IPS-15b (cell line): ENCODE data around the gene LSM14A.
"Not testable (repeated sequence)": the region's sequence is repeated elsewhere in the genome, so short reads cannot be mapped to it uniquely, and the experiment has no call there.

Experiments
- H3K27me3 ChIP-seq: one replicate; pipeline ENCODE4 v1.6.1; 2013; ENCODE audit warnings: low read length; ENCODE audit not compliant: control insufficient read depth, insufficient read depth
- H3K36me3 ChIP-seq: one replicate; pipeline ENCODE4 v1.6.1; 2013; ENCODE audit warnings: low read length; ENCODE audit not compliant: control insufficient read depth, insufficient read depth
- H3K4me1 ChIP-seq: one replicate; pipeline ENCODE4 v1.6.1; 2013; ENCODE audit warnings: mild to moderate bottlenecking, low read length; ENCODE audit not compliant: control insufficient read depth, insufficient read depth
- H3K4me3 ChIP-seq: one replicate; pipeline ENCODE4 v1.5.1; 2013; ENCODE audit warnings: low read depth, low read length
- H3K9ac ChIP-seq: one replicate; pipeline ENCODE4 v1.6.1; 2013; ENCODE audit warnings: low read depth, mild to moderate bottlenecking, low read length
- H3K9me3 ChIP-seq: one replicate; pipeline ENCODE4 v1.6.1; 2013; ENCODE audit warnings: mild to moderate bottlenecking, low read length; ENCODE audit not compliant: control insufficient read depth, insufficient read depth

Gene LSM14A

DNA sequence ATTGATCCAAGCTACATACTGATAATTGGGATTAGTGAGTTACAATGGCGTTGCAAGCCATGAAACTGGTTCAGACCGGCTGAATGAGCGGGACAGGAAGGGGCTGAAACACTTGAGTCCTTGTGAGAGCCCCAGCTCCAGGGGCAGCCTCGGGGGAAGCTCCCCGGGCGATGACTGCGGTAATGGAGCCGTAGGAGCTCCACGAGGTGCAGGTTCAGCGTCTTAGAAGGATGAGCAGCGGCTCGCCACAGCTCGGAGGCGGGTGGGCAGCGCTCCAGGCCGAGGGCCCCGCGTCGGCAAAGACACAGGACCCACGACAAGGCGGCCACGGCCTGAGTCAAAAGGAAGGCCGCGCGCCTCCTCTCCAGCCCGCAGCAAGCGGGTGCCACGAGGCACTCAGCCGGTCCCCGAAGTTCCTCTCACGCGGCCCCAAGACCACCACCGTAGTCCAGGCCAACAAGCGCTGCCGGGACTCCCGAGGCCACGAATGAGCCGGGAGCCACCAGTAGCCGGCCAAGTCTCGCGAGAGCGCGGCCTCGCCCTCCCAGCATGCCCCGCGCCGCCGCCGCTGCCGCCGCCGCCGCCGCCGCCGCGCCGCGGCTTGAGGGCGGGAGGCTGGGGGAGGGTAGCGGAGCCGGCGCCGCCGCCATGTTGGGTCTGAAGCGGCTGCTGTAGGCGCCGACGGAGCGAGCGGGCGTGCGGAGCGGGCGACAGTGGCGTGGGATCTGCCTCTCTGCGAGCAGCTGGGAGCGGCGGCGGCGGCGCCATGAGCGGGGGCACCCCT lies at the start of gene LSM14A:
LSM14A (plus strand) TSS at position 628 of the 784 bp plus-strand sequence; CDS start at position 767, 139 bp downstream.
- Histone ChIP-seq H3K9me3 (no peaks in the 10 kb centered on the region), H3K9ac (peak within 1 kb of the TSS; percentile 98), H3K36me3 (no peaks in the 10 kb centered on the region), H3K4me3 (peak within 1 kb of the TSS; percentile 94), H3K4me1 (peaks cover 7% of the 10 kb centered on the region), H3K27me3 (no peaks in the 10 kb centered on the region)

DNA sequence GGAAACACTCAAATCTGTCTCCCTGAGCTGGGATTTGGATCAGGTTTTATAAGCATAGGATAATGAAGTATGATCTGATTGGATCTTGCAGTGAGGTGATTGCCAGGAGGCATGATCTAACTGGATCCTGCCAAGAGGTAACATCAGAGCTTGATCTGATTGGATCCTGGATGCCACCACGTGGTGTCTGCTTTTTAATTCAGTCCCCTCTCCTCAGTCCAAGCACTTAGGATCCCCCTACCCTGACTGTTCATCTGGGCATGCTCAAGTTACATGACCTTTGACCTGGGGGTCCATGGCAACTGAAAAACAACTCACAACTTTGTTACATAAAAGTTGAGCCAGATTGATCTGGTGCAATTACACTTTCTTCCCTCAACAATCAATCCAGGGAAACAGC lies 47.5 kb upstream of the LSM14A start:
- Histone ChIP-seq H3K9ac (no peak overlapping the region), H3K36me3 (no peaks in the 10 kb centered on the region), H3K9me3 (no peaks in the 10 kb centered on the region), H3K4me3 (no peak overlapping the region), H3K27me3 (no peaks in the 10 kb centered on the region), H3K4me1 (no peaks in the 10 kb centered on the region)

DNA sequence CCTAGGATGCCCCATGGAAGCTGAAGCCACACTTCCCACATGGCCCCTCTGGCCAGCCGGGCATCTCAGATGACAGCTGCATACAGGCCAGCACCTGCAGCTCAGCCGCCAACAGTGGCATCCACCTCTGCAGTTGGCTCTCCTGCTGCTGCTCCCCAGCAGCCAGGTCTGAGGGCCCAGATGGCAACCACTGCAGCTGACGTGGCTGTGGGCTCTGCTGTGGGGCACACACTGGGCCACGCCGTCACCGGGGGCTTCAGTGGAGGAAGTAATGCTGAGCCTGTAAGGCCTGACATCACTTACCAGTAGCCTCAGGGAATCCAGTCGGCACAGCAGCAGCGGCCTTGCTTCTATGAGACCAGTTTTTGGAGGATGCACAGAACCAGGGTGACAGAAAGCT lies 45.3 kb upstream of the LSM14A start:
- Histone ChIP-seq H3K9ac (no peak overlapping the region), H3K4me1 (no peaks in the 10 kb centered on the region), H3K36me3 (no peaks in the 10 kb centered on the region), H3K9me3 (no peaks in the 10 kb centered on the region), H3K4me3 (no peak overlapping the region), H3K27me3 (no peaks in the 10 kb centered on the region)

GRCh38 chr19:34127684-34128189 lies 44.6 kb upstream of the LSM14A start:
- Histone ChIP-seq H3K9me3 (no peaks in the 10 kb centered on the region), H3K36me3 (no peaks in the 10 kb centered on the region), H3K4me1 (no peaks in the 10 kb centered on the region), H3K4me3 (no peak overlapping the region), H3K9ac (no peak overlapping the region), H3K27me3 (no peaks in the 10 kb centered on the region)

GRCh38 chr19:34128558-34129250 lies 43.6 kb upstream of the LSM14A start:
- H3K4me3 ChIP-seq, result no peak overlapping the region
- no peak overlapping the region for H3K9ac ChIP-seq
- H3K4me1 ChIP-seq, result no peaks in the 10 kb centered on the region
- H3K36me3 ChIP-seq, result no peaks in the 10 kb centered on the region
- H3K27me3 ChIP-seq, result no peaks in the 10 kb centered on the region
- H3K9me3 ChIP-seq, result no peaks in the 10 kb centered on the region

DNA sequence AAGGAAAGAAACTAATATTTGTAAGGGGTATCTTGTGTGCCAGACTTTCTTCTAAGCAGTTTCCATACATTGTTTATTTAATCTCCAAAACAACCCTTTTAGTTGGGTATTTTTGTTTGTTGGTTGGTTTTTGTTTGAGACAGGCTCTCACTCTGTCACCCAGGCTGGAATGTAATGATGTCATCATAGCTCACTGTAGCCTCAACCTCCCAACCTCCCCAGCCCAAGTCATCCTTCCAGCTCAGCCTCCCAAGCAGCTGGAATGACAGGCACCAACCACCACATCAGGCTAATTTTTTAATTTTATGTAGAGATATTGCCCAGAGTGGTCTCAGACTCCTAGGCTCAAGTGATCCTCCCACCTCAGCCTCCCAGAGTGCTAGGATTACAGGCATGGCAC lies 41.2 kb upstream of the LSM14A start:
- Histone ChIP-seq H3K9me3 (no peaks in the 10 kb centered on the region), H3K4me1 (no peaks in the 10 kb centered on the region), H3K36me3 (no peaks in the 10 kb centered on the region), H3K9ac (no peak overlapping the region), H3K27me3 (no peaks in the 10 kb centered on the region), H3K4me3 (no peak overlapping the region)

DNA sequence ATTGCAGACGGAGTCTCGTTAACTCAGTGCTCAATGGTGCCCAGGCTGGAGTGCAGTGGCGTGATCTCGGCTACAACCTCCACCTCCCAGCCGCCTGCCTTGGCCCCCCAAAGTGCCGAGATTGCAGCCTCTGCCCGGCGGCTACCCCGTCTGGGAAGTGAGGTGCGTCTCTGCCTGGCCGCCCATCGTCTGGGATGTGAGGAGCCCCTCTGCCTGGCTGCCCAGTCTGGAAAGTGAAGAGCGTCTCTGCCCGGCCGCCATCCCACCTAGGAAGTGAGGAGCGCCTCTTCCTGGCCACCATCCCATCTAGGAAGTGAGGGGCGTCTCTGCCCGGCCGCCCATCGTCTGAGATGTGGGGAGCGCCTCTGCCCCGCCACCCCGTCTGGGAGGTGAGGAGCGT lies 40.2 kb upstream of the LSM14A start:
- not testable (repeated sequence) for H3K9ac ChIP-seq, H3K4me1 ChIP-seq, H3K27me3 ChIP-seq, H3K9me3 ChIP-seq, H3K36me3 ChIP-seq, H3K4me3 ChIP-seq

- not testable (repeated sequence) for H3K4me3 ChIP-seq, H3K4me1 ChIP-seq, H3K36me3 ChIP-seq, H3K9me3 ChIP-seq, H3K27me3 ChIP-seq, H3K9ac ChIP-seq
Measured at GRCh38 chr19:34132706-34133105, 39.6 kb upstream of the LSM14A start.

GRCh38 chr19:34134190-34135053 lies 37.9 kb upstream of the LSM14A start:
- H3K9me3 ChIP-seq, result no peaks in the 10 kb centered on the region
- no peaks in the 10 kb centered on the region for H3K27me3 ChIP-seq
- H3K4me1 ChIP-seq, result no peaks in the 10 kb centered on the region
- peak overlapping the region; percentile 87 for H3K9ac ChIP-seq
- no peaks in the 10 kb centered on the region for H3K36me3 ChIP-seq
- peak overlapping the region; percentile 79 for H3K4me3 ChIP-seq

GRCh38 chr19:34135054-34135800 lies 37.1 kb upstream of the LSM14A start:
- Histone ChIP-seq H3K4me1 (no peaks in the 10 kb centered on the region), H3K27me3 (no peaks in the 10 kb centered on the region), H3K36me3 (no peaks in the 10 kb centered on the region), H3K9ac (peak overlapping the region; percentile 87), H3K4me3 (peak overlapping the region; percentile 79), H3K9me3 (no peaks in the 10 kb centered on the region)
